Islet precursor cell (in vitro differentiated cells): ENCODE data around the gene GRAP.
"Not testable (repeated sequence)": the region's sequence is repeated elsewhere in the genome, so short reads cannot be mapped to it uniquely, and the experiment has no call there.

Experiments used
- DNase-seq: peaks from one replicate; pipeline ENCODE4 v3.0.0-alpha.2; 2018

GRAP gene

GRCh38 chr17:19041871-19042270, 4.9 kb downstream of the GRAP start:
- DNase-seq = not testable (repeated sequence)

GRCh38 chr17:19040350-19040749, 6.4 kb downstream of the GRAP start:
- not testable (repeated sequence) for DNase-seq

GRCh38 chr17:19038730-19039129, 8.0 kb downstream of the GRAP start:
- not testable (repeated sequence) for DNase-seq

GRCh38 chr17:19038007-19038406, 8.8 kb downstream of the GRAP start:
- not testable (repeated sequence) for DNase-seq

GRCh38 chr17:19037547-19037946, 9.2 kb downstream of the GRAP start:
- not testable (repeated sequence) for DNase-seq

GRCh38 chr17:19036186-19036585, 10.6 kb downstream of the GRAP start:
- DNase-seq = not testable (repeated sequence)

- not testable (repeated sequence) for DNase-seq
Observed at GRCh38 chr17:19032377-19032988, 14.3 kb downstream of the GRAP start.

GRCh38 chr17:19031729-19032128, 15.0 kb downstream of the GRAP start:
- DNase-seq = not testable (repeated sequence)

- not testable (repeated sequence) for DNase-seq
Observed at GRCh38 chr17:19030771-19031449, 15.8 kb downstream of the GRAP start.

GRCh38 chr17:19029740-19030139, 17.0 kb downstream of the GRAP start:
- not testable (repeated sequence) for DNase-seq

- not testable (repeated sequence) for DNase-seq
Observed at GRCh38 chr17:19028671-19029070, 18.1 kb downstream of the GRAP start.

GRCh38 chr17:19024101-19025078, 22.4 kb downstream of the GRAP start:
- peak; percentile 78 for DNase-seq

GRCh38 chr17:19023209-19023999, 23.4 kb downstream of the GRAP start:
- no peak for DNase-seq

GRCh38 chr17:19022747-19023146, 24.0 kb downstream of the GRAP start:
- no peak for DNase-seq

- no peak for DNase-seq
Observed at GRCh38 chr17:19022128-19022527, 24.6 kb downstream of the GRAP start.

GRCh38 chr17:19021622-19022083, 25.1 kb downstream of the GRAP start:
- no peak for DNase-seq

- not testable (repeated sequence) for DNase-seq
Observed at GRCh38 chr17:19021011-19021621, 25.6 kb downstream of the GRAP start.

GRCh38 chr17:19020016-19020415, 26.7 kb downstream of the GRAP start:
- no peak for DNase-seq

- DNase-seq = no peak
Observed at GRCh38 chr17:19019041-19019941, 27.5 kb downstream of the GRAP start.

- DNase-seq = no peak
Observed at GRCh38 chr17:19018600-19018950, 28.2 kb downstream of the GRAP start.
